Fibroblast of pulmonary artery (primary cell): ENCODE measurements around the gene COL4A3.

ENCODE experiments used
- DNase-seq: peaks from one replicate; pipeline ENCODE4 v3.0.0-alpha.2; 2010; ENCODE audit warnings: low read depth
- H3K4me3 ChIP-seq: replicated peaks from 2 replicates; pipeline ENCODE4 v1.5.1; 2011; ENCODE audit warnings: low read depth, mild to moderate bottlenecking, control low read depth, low read length, moderate library complexity
- TF ChIP-seq, protein P1 (sequence below): IDR thresholded peaks from 2 replicates; pipeline ENCODE4 v1.5.1; 2011; ENCODE audit warnings: mild to moderate bottlenecking, control low read depth, low read length, inconsistent platforms; ENCODE audit errors: missing control alignments

Gene COL4A3

DNA sequence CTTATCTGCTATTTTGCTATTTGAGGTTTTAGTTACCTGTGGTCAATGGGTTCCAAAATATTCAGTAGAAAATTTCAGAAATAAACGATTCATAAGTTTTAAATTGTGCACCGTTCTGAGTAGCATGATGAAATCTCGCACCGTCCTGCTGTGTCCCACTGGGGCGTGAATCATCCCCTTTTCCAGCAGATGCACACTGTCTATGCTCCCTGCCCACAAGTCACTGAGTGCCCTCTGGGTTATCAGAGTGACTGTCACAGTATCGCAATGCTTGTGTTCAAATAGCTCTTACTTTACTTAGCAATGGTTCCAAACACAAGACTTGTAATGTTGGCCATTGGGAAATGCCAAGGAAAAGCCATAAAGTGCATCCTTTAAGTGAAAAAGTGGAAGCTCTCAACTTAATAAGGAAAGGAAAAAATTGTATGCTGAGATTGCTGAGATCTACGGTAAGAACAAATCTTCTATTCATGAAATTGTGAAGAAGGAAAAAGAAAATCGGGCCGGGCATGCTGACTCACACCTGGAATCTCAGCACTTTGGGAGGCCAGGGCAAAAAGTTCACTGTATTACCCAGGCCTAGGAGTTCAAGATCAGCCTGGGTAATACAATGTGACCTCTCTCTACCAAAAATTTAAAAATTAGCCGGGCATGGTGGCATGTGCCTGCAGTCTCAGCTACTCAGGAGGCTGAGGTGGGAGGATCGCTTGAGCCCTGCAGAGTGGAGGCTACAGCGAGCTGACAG is 13.3 kb downstream of the COL4A3 start:
- no peak for DNase-seq
- TF ChIP-seq, protein P1, sequence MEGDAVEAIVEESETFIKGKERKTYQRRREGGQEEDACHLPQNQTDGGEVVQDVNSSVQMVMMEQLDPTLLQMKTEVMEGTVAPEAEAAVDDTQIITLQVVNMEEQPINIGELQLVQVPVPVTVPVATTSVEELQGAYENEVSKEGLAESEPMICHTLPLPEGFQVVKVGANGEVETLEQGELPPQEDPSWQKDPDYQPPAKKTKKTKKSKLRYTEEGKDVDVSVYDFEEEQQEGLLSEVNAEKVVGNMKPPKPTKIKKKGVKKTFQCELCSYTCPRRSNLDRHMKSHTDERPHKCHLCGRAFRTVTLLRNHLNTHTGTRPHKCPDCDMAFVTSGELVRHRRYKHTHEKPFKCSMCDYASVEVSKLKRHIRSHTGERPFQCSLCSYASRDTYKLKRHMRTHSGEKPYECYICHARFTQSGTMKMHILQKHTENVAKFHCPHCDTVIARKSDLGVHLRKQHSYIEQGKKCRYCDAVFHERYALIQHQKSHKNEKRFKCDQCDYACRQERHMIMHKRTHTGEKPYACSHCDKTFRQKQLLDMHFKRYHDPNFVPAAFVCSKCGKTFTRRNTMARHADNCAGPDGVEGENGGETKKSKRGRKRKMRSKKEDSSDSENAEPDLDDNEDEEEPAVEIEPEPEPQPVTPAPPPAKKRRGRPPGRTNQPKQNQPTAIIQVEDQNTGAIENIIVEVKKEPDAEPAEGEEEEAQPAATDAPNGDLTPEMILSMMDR: no peak
- no peak overlapping the region for H3K4me3 ChIP-seq

DNA sequence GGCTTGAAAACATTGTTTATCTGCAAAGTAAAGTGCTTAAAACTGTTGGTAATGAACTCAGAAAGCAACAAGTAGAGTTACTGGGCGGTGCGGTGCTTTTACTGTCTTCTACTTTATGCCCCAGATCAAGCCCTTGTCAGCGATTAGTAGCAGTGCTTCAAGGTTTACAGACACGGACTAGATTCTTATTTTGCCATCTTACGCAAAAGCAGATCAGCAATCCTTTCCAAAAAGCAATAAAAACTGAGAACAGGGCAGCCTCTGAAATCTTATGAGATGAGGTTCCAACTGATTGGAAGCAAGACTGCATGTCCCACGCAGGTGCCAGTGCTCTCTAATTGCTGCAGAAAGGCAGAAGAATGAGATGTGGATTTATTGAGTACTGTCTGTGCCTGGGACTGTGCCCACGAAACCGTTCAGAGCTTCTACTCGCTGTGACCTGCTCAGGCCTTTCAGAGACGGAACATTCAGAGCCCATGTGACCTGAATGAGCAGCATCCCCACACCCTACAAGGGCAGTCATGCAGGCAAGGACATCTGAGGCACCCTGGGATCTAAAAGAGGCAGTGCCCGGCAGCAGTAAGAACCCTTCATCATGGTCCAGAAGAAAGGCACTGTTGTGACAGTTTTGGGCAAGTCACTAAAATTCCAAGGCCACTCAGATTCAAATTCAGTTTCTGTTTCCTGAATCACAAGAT is 15.7 kb downstream of the COL4A3 start:
- TF ChIP-seq, protein P1: no peak
- DNase-seq: no peak
- no peak overlapping the region for H3K4me3 ChIP-seq

DNA sequence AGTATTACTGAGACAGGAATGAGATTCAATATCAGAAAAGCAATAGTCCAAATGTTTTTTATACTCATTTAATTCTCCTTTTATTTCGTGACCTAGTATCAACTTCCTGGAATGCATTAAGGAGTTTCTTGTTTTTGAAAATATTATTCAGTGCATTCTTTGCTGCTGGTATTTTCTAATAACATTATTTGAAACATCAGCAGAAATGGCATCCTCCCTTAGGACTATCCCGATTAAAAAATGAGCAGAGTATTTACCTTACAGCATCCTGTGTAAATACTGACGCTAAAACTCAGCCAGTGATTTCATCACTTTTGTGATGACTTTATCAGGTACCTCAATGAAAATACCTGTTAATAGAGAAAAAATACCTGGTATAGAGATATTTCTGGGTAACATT is 16.3 kb downstream of the COL4A3 start:
- TF ChIP-seq, protein P1: no peak
- no peak for DNase-seq
- no peak overlapping the region for H3K4me3 ChIP-seq

DNA sequence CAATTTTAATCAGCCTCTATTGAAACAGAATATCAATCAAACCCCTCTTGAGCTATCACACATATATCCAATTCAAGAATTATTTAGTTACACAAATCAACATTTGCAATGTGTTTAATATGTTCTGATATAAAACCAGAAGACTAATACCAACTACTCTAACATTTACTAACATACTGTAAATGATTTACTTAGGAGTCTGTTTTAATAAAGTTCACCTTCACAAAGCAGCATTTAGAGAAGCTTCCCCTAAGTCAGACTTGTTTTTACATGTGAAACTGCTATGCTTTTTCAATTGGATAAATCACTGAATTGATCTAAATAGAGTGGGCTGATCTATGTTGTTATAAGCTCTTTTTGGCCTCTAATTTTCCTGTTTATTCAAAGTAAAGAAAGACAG is 18.3 kb downstream of the COL4A3 start:
- no peak overlapping the region for H3K4me3 ChIP-seq
- no peak for DNase-seq
- TF ChIP-seq, protein P1: no peak

DNA sequence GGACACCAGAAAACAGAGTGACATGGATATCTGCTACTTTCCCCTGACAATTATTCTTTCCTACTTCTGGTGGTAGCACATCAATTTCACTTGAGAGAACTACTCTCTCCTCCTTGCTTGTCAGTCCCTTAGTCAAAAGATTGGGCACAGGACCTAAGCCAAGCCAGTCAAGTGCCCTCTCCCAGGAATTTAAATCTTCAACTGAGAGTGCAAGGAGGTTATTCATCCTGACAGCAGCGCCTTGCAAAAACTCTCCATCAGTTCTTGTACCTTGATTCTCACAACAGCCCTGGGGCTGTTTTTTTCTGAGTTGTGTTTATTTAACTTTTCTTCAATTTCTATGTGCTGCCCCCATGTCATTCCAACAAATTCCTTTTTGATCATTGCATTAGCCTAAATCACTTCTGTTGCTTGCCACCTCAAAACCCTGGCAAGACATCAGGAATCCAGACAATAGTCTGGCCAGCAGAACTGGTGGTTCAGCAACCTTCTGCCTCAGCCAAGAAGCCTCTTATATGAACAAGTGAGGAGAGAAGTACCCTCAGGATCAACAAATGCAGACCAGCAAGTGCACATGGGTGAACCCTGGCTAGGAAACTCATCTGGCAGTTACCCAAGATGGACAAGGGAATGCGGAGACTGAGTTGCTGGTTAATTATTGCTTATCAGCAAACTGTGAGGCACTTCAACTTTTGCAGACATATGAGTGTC is 19.4 kb downstream of the COL4A3 start:
- TF ChIP-seq, protein P1: no peak
- DNase-seq: no peak
- no peak overlapping the region for H3K4me3 ChIP-seq

DNA sequence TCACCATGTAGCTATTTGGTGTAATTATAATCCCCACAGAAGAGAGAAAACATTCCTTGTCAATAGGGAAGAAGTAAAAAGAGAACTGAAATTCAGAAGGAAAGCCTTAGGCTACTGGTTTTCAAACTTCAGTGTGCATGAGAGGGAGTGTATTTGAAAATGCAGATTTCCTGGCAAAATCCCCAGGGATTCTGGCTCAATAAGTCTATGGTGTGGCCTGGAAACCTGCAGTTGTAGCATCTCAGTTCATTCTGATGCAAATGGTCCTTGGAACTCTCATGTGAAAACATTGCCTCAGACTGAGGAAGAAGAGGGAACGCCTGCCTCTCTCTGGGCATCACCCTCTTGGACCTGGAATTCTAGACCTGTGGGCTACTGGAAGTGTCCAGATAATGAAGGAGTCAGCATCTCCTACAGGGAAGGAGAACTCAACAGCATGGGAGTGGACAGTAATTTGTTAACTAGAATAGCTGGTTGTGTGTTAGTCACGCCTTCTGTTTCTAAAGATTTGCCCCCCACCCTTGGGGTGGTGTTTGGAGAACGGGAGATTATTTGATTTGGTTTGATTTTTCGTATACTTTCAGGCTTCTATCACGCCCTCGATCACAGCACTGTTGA is 21.3 kb downstream of the COL4A3 start:
- DNase-seq: no peak
- TF ChIP-seq, protein P1: no peak
- H3K4me3 ChIP-seq: no peak overlapping the region
